HG03354 (cell line): ENCODE measurements around the gene SPRN.

Source experiments
- ATAC-seq: cut with Tn5 transposase; IDR thresholded peaks from one replicate; pipeline ENCODE4 v1.9.1; 2021; ENCODE audit warnings: mild to moderate bottlenecking; ENCODE audit not compliant: unreplicated experiment, poor library complexity, severe bottlenecking

Gene SPRN

GRCh38 chr10:133457100-133457841, 32.8 kb upstream of the SPRN start:
- no peak for ATAC-seq

- no peak for ATAC-seq
These were observed 31.9 kb upstream of the SPRN start for GRCh38 chr10:133456041-133456951.

- ATAC-seq: no peak
These were observed 31.2 kb upstream of the SPRN start for GRCh38 chr10:133455611-133456031.

GRCh38 chr10:133455196-133455595, 30.8 kb upstream of the SPRN start:
- no peak for ATAC-seq

GRCh38 chr10:133454204-133454893, 29.9 kb upstream of the SPRN start:
- ATAC-seq: no peak

- no peak for ATAC-seq
These were observed 29.2 kb upstream of the SPRN start, which contains the start of gene SCART1 for GRCh38 chr10:133453516-133454203. TSS of gene SCART1 (plus strand) at chr10:133453945. CDS start at chr10:133453998, 53 bp downstream.

GRCh38 chr10:133452453-133452852, 28.0 kb upstream of the SPRN start:
- ATAC-seq: no peak

- ATAC-seq: no peak
These were observed 26.9 kb upstream of the SPRN start for GRCh38 chr10:133451346-133451745.

- ATAC-seq: no peak
These were observed 23.7 kb upstream of the SPRN start for GRCh38 chr10:133448120-133448519.

GRCh38 chr10:133446979-133447378, 22.6 kb upstream of the SPRN start:
- no peak for ATAC-seq

GRCh38 chr10:133445751-133446708, 21.6 kb upstream of the SPRN start:
- ATAC-seq: no peak

- ATAC-seq: no peak
These were observed 20.9 kb upstream of the SPRN start for GRCh38 chr10:133445268-133445732.

- no peak for ATAC-seq
These were observed 20.2 kb upstream of the SPRN start for GRCh38 chr10:133444342-133445267.

GRCh38 chr10:133442967-133443924, 18.8 kb upstream of the SPRN start:
- no peak for ATAC-seq

GRCh38 chr10:133442191-133442966, 18.0 kb upstream of the SPRN start:
- ATAC-seq: no peak

- ATAC-seq: no peak
These were observed 17.4 kb upstream of the SPRN start for GRCh38 chr10:133441780-133442179.
